Measurements from ENCODE around the gene UBE2I. TPM values are rescaled to one million over a fixed set of nuclear protein-coding genes. Genes with fewer than 3 reads are reported as not detected.

The UBE2I gene
- total RNA-seq, 1 experiment from 2014 or later: 271 TPM

DNA sequence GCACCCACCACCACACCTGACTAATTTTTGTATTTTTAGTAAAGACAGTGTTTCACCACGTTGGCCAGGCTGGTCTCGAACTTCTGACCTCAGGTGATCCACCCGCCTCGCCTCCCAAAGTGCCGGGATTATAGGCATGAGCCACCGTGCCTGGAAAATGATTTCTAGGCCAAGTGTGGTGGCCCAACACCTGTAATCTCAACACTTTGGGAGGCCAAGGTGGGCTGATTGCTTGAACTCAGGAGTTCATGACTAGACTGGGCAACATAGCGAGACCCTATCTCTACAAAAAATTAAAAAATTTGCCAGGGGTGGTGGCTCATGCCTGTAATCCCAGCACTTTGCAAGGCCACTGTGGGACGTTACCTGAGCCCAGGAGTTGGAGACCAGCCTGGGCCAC is 13.0 kb downstream of the UBE2I start:
- 0 out of 2 replicates have a peak, but pooled peaks cover 4% of the 10 kb centered on the region for H3K79me2 ChIP-seq (ENCODE audit: low read depth)
- ChIA-PET CTCF (no interaction called here), POLR2A (ENCODE audit: unreplicated experiment) (no interaction called here)

DNA sequence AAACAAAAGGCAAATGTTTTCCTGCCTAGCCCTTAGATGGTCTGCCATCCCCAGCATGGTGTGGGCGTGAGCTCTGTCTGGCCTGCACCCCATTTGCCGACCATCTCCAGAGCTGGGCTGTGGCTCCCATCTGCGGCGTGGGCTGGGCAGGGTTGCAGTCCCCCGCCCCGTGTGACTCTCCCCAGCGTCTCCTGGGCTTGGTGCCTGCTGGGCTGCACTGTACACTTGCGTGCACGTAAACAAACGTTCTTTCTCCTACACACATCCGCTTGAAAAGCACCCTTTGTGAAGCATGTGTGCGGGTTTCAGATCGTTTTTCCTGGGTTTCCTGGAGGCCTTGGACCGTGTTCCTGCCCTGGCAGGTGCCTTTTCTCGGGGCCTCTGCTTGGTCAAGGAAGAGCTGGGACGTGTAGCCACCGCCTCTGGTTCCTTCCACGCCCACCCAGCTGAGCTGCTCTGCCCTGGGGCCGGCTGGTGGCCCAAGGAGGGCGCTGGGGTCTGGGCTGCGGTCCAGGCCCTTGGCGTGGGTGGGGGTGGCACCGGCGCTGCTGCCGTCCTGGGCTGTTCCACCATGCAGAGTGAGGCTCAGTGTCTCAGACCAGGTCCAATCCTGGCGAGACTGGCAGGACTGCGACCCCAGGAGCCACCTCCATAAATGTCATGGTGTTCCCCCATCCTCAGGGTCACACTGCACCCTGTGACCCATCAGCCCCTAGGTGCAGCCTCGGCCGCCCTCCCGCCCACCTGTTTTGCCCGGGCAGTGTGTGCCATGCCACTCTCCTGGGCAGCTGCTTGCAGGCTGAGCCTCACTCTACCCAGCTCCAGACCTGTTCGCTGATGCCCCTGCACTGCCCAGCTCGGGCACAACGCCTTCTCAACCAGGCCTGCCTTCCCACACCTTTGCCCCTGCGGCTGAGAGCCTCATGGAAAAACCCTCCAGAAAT is 14.1 kb downstream of the UBE2I start:
- POLR2A ChIA-PET (ENCODE audit: unreplicated experiment): no interaction called here
- Histone ChIP-seq H3K4me3 (no peak overlapping the region), H3K79me2 (ENCODE audit: low read depth) (no peaks in the 10 kb centered on the region), H3K27ac (no peak overlapping the region), H3F3A (ENCODE audit: insufficient read depth, low read depth) (0 out of 2 replicates have a peak, but pooled peaks cover 7% of the 10 kb centered on the region), H3K36me3 (ENCODE audit: low read depth) (peaks cover 7% of the 10 kb centered on the region; the same call in 1 of the 2 replicates), H3K27me3 (ENCODE audit: insufficient read depth, low read depth) (no peaks in the 10 kb centered on the region), H3K9me3 (ENCODE audit: insufficient read depth, low read depth) (no peaks in the 10 kb centered on the region), H3K4me2 (no peak overlapping the region), H3K4me1 (replicated peaks; ENCODE audit: insufficient read depth) (no peaks in the 10 kb centered on the region), H4K20me1 (ENCODE audit: insufficient read depth) (peaks cover 14% of the 10 kb centered on the region), H2AFZ (no peak overlapping the region), H3K9me2 (ENCODE audit: insufficient read depth) (no peaks in the 10 kb centered on the region)
- CTCF ChIA-PET: no interaction called here
- no peak for DNase-seq
- no TSS peak for BruUV-seq (replicated peaks)
- TF ChIP-seq EZH2 (IDR thresholded peaks at IDR 0.05; ENCODE audit: low read depth): no peak
- TF ChIP-seq, protein P1, sequence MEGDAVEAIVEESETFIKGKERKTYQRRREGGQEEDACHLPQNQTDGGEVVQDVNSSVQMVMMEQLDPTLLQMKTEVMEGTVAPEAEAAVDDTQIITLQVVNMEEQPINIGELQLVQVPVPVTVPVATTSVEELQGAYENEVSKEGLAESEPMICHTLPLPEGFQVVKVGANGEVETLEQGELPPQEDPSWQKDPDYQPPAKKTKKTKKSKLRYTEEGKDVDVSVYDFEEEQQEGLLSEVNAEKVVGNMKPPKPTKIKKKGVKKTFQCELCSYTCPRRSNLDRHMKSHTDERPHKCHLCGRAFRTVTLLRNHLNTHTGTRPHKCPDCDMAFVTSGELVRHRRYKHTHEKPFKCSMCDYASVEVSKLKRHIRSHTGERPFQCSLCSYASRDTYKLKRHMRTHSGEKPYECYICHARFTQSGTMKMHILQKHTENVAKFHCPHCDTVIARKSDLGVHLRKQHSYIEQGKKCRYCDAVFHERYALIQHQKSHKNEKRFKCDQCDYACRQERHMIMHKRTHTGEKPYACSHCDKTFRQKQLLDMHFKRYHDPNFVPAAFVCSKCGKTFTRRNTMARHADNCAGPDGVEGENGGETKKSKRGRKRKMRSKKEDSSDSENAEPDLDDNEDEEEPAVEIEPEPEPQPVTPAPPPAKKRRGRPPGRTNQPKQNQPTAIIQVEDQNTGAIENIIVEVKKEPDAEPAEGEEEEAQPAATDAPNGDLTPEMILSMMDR (conservative IDR thresholded peaks at IDR 0.05): no peak
- intact Hi-C loops (cut with micrococcal nuclease; ENCODE audit: unreplicated experiment): no loop called here

More for the DNA sequence above, 13.0 kb downstream of the UBE2I start:
- Histone ChIP-seq H3K9me2 (ENCODE audit: insufficient read depth) (no peaks in the 10 kb centered on the region), H3K27me3 (ENCODE audit: insufficient read depth, low read depth) (no peaks in the 10 kb centered on the region), H3K36me3 (ENCODE audit: low read depth) (peaks cover 13% of the 10 kb centered on the region), H4K20me1 (ENCODE audit: insufficient read depth) (peaks cover 19% of the 10 kb centered on the region), H3K27ac (no peak overlapping the region), H2AFZ (no peak overlapping the region), H3K4me3 (no peak overlapping the region), H3K9me3 (ENCODE audit: insufficient read depth, low read depth) (no peaks in the 10 kb centered on the region), H3F3A (ENCODE audit: insufficient read depth, low read depth) (0 out of 2 replicates have a peak, but pooled peaks cover 7% of the 10 kb centered on the region), H3K4me2 (no peak overlapping the region), H3K4me1 (replicated peaks; ENCODE audit: insufficient read depth) (no peaks in the 10 kb centered on the region)
- intact Hi-C loops (cut with micrococcal nuclease; ENCODE audit: unreplicated experiment): no loop called here
- TF ChIP-seq, protein P1 (conservative IDR thresholded peaks at IDR 0.05): no peak
- TF ChIP-seq EZH2 (IDR thresholded peaks at IDR 0.05; ENCODE audit: low read depth): no peak
- BruUV-seq (replicated peaks): no TSS peak
- DNase-seq: no peak

DNA sequence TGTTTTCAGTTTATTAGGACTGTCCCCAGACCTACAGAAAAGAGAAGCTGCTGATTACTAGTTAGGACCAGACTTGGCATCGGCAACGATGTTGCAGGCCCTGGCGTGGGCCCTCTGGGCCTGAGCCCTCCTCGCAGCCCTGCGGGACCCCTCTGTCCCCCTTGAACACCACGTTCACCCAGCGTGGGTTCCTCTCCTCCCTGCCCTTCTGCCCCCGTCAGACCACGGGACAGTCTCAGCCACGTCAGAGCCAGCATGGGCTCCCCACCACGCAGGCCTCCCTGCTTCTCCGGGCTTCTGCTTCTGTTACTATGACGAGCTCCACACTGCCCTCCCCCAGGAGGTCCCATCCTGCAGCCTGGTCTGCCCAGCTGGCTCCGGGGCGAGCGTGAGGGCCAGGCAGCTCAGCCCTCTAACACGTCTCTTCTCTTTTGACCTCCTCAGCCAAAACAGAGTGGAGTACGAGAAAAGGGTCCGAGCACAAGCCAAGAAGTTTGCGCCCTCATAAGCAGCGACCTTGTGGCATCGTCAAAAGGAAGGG is 14.9 kb downstream of the UBE2I start:
- no peaks in the 10 kb centered on the region for H3K79me2 ChIP-seq (ENCODE audit: low read depth)
- intact Hi-C loops (cut with micrococcal nuclease; ENCODE audit: unreplicated experiment): no loop called here
- H3K36me3 ChIP-seq (ENCODE audit: low read depth): peaks cover 7% of the 10 kb centered on the region; the same call in 1 of the 2 replicates
- peaks cover 11% of the 10 kb centered on the region for H4K20me1 ChIP-seq (ENCODE audit: insufficient read depth)
- TF ChIP-seq EZH2 (IDR thresholded peaks at IDR 0.05; ENCODE audit: low read depth): no peak
- TF ChIP-seq, protein P1 (conservative IDR thresholded peaks at IDR 0.05): no peak
- no peak overlapping the region for H2AFZ ChIP-seq
- no peaks in the 10 kb centered on the region for H3K4me1 ChIP-seq (replicated peaks; ENCODE audit: insufficient read depth)
- no peaks in the 10 kb centered on the region for H3K9me3 ChIP-seq (ENCODE audit: insufficient read depth, low read depth)
- no peak overlapping the region for H3K27ac ChIP-seq
- ChIA-PET POLR2A (ENCODE audit: unreplicated experiment) (no interaction called here), CTCF (no interaction called here)
- no peak overlapping the region for H3K4me3 ChIP-seq
- no TSS peak for BruUV-seq (replicated peaks)
- no peaks in the 10 kb centered on the region for H3K27me3 ChIP-seq (ENCODE audit: insufficient read depth, low read depth)
- no peak overlapping the region for H3K4me2 ChIP-seq
- H3F3A ChIP-seq (ENCODE audit: insufficient read depth, low read depth): peaks cover 13% of the 10 kb centered on the region; the same call in 1 of the 2 replicates
- H3K9me2 ChIP-seq (ENCODE audit: insufficient read depth): no peaks in the 10 kb centered on the region
- DNase-seq: no peak
